ENCODE measurements around the gene EMP3. TPM values are rescaled to one million over a fixed set of nuclear protein-coding genes. Genes with fewer than 3 reads are reported as not detected.

The EMP3 gene
- total and polyA plus RNA-seq, 9 of the 15 experiments (the other 6 are each of a cell fraction or from before 2014, with no cell fraction given): 123 to 386 (median 296) TPM

- TF ChIP-seq, protein P1, sequence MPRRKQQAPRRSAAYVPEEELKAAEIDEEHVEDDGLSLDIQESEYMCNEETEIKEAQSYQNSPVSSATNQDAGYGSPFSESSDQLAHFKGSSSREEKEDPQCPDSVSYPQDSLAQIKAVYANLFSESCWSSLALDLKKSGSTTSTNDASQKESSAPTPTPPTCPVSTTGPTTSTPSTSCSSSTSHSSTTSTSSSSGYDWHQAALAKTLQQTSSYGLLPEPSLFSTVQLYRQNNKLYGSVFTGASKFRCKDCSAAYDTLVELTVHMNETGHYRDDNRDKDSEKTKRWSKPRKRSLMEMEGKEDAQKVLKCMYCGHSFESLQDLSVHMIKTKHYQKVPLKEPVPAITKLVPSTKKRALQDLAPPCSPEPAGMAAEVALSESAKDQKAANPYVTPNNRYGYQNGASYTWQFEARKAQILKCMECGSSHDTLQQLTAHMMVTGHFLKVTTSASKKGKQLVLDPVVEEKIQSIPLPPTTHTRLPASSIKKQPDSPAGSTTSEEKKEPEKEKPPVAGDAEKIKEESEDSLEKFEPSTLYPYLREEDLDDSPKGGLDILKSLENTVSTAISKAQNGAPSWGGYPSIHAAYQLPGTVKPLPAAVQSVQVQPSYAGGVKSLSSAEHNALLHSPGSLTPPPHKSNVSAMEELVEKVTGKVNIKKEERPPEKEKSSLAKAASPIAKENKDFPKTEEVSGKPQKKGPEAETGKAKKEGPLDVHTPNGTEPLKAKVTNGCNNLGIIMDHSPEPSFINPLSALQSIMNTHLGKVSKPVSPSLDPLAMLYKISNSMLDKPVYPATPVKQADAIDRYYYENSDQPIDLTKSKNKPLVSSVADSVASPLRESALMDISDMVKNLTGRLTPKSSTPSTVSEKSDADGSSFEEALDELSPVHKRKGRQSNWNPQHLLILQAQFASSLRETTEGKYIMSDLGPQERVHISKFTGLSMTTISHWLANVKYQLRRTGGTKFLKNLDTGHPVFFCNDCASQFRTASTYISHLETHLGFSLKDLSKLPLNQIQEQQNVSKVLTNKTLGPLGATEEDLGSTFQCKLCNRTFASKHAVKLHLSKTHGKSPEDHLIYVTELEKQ (CRISPR knock-in tag; IDR thresholded peaks at IDR 0.05): no peak
- peak; percentile 36; the same call in 1 of the 2 replicates for TF ChIP-seq CC2D1A (IDR thresholded peaks at IDR 0.05)
- TF ChIP-seq TARDBP (IDR thresholded peaks at IDR 0.05): peak; percentile 70; the same call in 1 of the 2 replicates
- no peak for TF ChIP-seq SIRT6 (IDR thresholded peaks at IDR 0.05; ENCODE audit: low read depth, low read length)
- no peak for TF ChIP-seq ZNF668 (CRISPR knock-in tag; IDR thresholded peaks at IDR 0.05)
- TF ChIP-seq ZC3H4 (CRISPR knock-in tag; IDR thresholded peaks at IDR 0.05; ENCODE audit: borderline replicate concordance): peak; percentile 74; the same call in 1 of the 2 replicates
- TF ChIP-seq, protein P2, sequence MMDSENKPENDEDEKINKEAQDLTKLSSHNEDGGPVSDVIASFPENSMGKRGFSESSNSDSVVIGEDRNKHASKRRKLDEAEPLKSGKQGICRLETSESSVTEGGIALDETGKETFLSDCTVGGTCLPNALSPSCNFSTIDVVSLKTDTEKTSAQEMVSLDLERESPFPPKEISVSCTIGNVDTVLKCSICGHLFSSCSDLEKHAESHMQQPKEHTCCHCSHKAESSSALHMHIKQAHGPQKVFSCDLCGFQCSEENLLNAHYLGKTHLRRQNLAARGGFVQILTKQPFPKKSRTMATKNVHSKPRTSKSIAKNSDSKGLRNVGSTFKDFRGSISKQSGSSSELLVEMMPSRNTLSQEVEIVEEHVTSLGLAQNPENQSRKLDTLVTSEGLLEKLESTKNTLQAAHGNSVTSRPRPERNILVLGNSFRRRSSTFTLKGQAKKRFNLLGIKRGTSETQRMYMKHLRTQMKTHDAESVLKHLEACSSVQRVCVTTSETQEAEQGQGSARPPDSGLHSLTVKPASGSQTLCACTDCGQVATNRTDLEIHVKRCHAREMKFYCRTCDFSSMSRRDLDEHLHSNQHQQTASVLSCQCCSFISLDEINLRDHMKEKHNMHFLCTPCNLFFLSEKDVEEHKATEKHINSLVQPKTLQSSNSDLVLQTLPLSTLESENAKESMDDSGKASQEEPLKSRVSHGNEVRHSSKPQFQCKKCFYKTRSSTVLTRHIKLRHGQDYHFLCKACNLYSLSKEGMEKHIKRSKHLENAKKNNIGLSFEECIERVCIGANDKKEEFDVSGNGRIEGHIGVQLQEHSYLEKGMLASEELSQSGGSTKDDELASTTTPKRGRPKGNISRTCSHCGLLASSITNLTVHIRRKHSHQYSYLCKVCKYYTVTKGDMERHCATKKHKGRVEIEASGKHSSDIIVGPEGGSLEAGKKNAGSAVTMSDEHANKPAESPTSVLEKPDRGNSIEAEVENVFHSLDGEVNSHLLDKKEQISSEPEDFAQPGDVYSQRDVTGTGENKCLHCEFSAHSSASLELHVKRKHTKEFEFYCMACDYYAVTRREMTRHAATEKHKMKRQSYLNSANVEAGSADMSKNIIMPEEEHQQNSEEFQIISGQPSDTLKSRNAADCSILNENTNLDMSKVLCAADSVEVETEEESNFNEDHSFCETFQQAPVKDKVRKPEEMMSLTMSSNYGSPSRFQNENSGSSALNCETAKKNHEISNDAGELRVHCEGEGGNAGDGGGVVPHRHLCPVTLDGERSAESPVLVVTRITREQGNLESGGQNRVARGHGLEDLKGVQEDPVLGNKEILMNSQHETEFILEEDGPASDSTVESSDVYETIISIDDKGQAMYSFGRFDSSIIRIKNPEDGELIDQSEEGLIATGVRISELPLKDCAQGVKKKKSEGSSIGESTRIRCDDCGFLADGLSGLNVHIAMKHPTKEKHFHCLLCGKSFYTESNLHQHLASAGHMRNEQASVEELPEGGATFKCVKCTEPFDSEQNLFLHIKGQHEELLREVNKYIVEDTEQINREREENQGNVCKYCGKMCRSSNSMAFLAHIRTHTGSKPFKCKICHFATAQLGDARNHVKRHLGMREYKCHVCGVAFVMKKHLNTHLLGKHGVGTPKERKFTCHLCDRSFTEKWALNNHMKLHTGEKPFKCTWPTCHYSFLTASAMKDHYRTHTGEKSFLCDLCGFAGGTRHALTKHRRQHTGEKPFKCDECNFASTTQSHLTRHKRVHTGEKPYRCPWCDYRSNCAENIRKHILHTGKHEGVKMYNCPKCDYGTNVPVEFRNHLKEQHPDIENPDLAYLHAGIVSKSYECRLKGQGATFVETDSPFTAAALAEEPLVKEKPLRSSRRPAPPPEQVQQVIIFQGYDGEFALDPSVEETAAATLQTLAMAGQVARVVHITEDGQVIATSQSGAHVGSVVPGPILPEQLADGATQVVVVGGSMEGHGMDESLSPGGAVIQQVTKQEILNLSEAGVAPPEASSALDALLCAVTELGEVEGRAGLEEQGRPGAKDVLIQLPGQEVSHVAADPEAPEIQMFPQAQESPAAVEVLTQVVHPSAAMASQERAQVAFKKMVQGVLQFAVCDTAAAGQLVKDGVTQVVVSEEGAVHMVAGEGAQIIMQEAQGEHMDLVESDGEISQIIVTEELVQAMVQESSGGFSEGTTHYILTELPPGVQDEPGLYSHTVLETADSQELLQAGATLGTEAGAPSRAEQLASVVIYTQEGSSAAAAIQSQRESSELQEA (IDR thresholded peaks at IDR 0.05; ENCODE audit: low read depth): peak; percentile 73; the same call in 1 of the 2 replicates
- TF ChIP-seq, protein P3, sequence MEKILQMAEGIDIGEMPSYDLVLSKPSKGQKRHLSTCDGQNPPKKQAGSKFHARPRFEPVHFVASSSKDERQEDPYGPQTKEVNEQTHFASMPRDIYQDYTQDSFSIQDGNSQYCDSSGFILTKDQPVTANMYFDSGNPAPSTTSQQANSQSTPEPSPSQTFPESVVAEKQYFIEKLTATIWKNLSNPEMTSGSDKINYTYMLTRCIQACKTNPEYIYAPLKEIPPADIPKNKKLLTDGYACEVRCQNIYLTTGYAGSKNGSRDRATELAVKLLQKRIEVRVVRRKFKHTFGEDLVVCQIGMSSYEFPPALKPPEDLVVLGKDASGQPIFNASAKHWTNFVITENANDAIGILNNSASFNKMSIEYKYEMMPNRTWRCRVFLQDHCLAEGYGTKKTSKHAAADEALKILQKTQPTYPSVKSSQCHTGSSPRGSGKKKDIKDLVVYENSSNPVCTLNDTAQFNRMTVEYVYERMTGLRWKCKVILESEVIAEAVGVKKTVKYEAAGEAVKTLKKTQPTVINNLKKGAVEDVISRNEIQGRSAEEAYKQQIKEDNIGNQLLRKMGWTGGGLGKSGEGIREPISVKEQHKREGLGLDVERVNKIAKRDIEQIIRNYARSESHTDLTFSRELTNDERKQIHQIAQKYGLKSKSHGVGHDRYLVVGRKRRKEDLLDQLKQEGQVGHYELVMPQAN (IDR thresholded peaks at IDR 0.05; ENCODE audit: borderline replicate concordance): peak; percentile 19
- TF ChIP-seq, protein P4, sequence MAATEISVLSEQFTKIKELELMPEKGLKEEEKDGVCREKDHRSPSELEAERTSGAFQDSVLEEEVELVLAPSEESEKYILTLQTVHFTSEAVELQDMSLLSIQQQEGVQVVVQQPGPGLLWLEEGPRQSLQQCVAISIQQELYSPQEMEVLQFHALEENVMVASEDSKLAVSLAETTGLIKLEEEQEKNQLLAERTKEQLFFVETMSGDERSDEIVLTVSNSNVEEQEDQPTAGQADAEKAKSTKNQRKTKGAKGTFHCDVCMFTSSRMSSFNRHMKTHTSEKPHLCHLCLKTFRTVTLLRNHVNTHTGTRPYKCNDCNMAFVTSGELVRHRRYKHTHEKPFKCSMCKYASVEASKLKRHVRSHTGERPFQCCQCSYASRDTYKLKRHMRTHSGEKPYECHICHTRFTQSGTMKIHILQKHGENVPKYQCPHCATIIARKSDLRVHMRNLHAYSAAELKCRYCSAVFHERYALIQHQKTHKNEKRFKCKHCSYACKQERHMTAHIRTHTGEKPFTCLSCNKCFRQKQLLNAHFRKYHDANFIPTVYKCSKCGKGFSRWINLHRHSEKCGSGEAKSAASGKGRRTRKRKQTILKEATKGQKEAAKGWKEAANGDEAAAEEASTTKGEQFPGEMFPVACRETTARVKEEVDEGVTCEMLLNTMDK (IDR thresholded peaks at IDR 0.05; ENCODE audit: borderline replicate concordance, insufficient read depth, low read depth, low read length, poor library complexity, severe bottlenecking): peak; percentile 56
Measured at GRCh38 chr19:48333467-48334384, 8.4 kb downstream of the EMP3 start (continued).

Measured in K562 (cell line).